Choroid plexus epithelial cell (primary cell): ENCODE results near the gene TRMT1L.

ENCODE experiments used
- DNase-seq: peaks from one replicate; pipeline ENCODE4 v3.0.0-alpha.2; 2010; ENCODE audit warnings: low read depth
- H3K4me3 ChIP-seq: 2 replicates; pipeline ENCODE4 v1.5.1; 2011; ENCODE audit warnings: low read depth, mild to moderate bottlenecking, control low read depth, low read length, moderate library complexity
- CTCF ChIP-seq: conservative IDR thresholded peaks from 2 replicates; pipeline ENCODE4 v1.5.1; 2011; ENCODE audit warnings: low read depth, mild to moderate bottlenecking, control low read depth, inconsistent platforms, low read length, moderate library complexity

TRMT1L gene

GRCh38 chr1:185129708-185130107 is 27.0 kb downstream of the TRMT1L start:
- DNase-seq: no peak
- H3K4me3 ChIP-seq: no peak overlapping the region
- no peak for TF ChIP-seq CTCF

- TF ChIP-seq CTCF: no peak
- DNase-seq: no peak
- H3K4me3 ChIP-seq: no peak overlapping the region
Observed at GRCh38 chr1:185112356-185112755, 44.4 kb downstream of the TRMT1L start.

GRCh38 chr1:185111873-185112272 is 44.9 kb downstream of the TRMT1L start:
- TF ChIP-seq CTCF: no peak
- DNase-seq: no peak
- no peak overlapping the region for H3K4me3 ChIP-seq

GRCh38 chr1:185110145-185110544 is 46.6 kb downstream of the TRMT1L start:
- DNase-seq: no peak
- H3K4me3 ChIP-seq: no peak overlapping the region
- TF ChIP-seq CTCF: no peak

- no peak overlapping the region for H3K4me3 ChIP-seq
- no peak for TF ChIP-seq CTCF
- DNase-seq: peak; percentile 31
Observed at GRCh38 chr1:185108321-185108720, 48.4 kb downstream of the TRMT1L start.

- no peak overlapping the region for H3K4me3 ChIP-seq
- DNase-seq: no peak
- no peak for TF ChIP-seq CTCF
Observed at GRCh38 chr1:185105121-185105520, 51.6 kb downstream of the TRMT1L start.

GRCh38 chr1:185104083-185104482 is 52.7 kb downstream of the TRMT1L start:
- H3K4me3 ChIP-seq: no peak overlapping the region
- no peak for DNase-seq
- no peak for TF ChIP-seq CTCF
